GM19324 (cell line): ENCODE data around the gene SLIT3.
A peak's percentile ranks its signal among the peaks of the same experiment; 100 is the strongest.

Experiments
- ATAC-seq: cut with Tn5 transposase; IDR thresholded peaks from one replicate; pipeline ENCODE4 v1.9.1; 2021; ENCODE audit warnings: mild to moderate bottlenecking, moderate library complexity; ENCODE audit not compliant: unreplicated experiment, low FRiP score

The SLIT3 gene

DNA sequence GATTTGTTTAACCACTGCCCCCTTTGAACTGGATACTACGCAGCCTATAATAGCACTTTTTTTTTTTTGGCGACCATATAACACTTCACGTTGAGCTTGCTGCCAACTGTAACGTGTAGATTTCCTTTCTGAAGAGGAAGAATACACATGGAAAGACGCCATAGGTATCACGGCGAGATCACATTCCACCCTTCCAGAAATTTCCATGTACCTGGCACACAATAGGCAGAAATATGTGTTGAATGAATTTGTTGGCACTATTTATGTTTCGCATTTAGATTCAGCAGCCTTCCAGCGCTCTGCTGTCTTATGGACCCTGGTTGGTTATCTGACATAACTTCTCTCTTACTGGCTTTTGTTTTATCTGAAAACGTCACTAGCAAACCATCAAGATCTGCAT, 250.3 kb downstream of the SLIT3 start:
- no peak for ATAC-seq

DNA sequence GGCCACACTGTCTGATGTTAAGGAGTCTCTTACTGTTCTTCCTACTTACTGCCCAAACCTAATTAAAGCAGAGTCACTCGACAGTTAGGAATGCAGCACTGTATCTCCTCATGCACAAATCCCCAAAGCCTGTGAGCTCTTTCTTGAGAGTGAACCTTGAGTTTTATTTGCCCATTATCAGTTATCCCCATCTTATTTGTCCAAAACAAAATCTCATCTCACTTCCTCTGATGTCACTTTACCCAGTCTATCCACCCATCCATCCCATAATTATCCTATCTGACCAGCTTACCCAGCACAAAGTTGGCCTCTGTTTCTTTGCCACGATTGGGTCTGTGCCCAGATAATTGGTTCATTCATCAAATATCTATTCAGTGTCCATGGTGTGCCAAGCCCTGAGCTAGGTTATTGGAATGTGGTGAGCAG, 250.8 kb downstream of the SLIT3 start:
- ATAC-seq: no peak

- no peak for ATAC-seq
Measured at GRCh38 chr5:169049712-169050111, 251.2 kb downstream of the SLIT3 start.

GRCh38 chr5:169048181-169049125, 252.5 kb downstream of the SLIT3 start:
- no peak for ATAC-seq

DNA sequence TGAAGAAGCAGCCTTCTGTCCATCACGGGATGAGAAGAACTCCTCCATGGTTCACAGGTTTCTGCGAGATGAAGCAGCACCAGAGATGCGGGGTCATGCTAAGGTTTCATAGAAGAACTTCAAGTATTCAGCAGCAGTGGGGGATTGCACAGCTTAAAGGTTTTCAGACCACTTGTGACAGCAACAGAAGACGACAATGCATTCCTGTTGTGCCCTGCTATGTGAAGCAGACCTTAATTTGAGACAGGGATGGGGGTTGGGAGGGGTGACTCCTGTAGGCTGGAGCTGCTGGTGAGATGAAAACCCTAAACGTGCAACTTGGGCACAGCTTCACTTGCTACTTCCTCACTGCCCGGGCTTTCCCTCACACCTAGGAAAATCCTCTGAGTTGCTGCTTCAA, 256.0 kb downstream of the SLIT3 start:
- no peak for ATAC-seq

GRCh38 chr5:169041180-169041579, 259.8 kb downstream of the SLIT3 start:
- ATAC-seq: no peak

- no peak for ATAC-seq
Measured at GRCh38 chr5:169039592-169039991, 261.3 kb downstream of the SLIT3 start.

GRCh38 chr5:169037466-169037865, 263.5 kb downstream of the SLIT3 start:
- ATAC-seq: no peak

- ATAC-seq: no peak
Measured at GRCh38 chr5:169036079-169036805, 264.7 kb downstream of the SLIT3 start.

DNA sequence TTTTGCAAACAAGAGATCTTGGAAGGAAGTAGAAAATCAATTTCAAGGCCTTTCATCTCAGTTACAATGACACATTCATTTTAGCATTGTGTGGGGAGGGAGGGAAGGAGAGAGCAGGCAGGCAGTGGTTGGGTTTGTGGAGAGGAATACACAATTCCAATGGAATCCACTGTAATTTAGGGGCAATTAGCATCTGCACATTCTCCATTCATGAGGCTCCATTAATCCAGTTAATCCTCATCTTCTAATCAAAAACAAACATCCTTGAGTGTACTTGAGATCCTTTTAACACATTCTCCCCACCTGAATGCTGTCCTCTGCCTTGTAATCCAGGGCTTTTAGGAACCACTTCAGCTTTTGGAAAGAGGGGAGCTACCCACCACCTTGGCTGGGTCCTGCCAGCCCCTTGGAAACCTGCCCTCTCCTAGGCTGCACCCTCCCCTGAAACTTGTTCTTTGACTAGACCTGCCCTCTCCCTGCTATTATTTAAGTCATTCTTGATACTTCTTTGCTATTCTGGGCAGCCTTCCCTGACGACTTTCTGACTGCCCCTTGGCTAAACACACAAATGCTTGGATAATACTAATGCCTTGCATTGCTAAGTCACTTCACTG, 271.2 kb downstream of the SLIT3 start:
- no peak for ATAC-seq

DNA sequence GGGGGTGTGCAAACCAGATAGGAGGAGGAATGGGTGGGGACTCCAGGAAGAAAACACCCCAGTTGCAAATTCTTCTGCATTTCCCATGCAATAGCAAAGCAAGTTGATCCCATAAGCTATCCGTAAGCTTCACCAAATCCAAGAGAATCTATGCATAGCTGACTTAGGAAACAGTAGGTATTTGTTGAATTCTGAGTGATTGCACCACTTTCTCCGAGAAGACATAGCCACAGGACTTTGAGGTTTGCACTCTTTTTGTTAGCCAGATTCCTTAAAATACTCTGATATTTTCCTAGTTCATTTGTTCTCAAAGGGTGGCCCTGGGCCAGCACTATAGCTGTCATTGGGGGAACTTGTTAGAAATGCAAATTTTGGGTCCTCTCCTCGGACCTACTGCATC, 271.9 kb downstream of the SLIT3 start:
- no peak for ATAC-seq

- ATAC-seq: no peak
Measured at GRCh38 chr5:169027501-169028061, 273.4 kb downstream of the SLIT3 start.

- no peak for ATAC-seq
Measured at GRCh38 chr5:169025491-169025890, 275.4 kb downstream of the SLIT3 start.

- ATAC-seq: no peak
Measured at GRCh38 chr5:169024421-169024820, 276.5 kb downstream of the SLIT3 start.

- no peak for ATAC-seq
Measured at GRCh38 chr5:169022718-169023117, 278.2 kb downstream of the SLIT3 start.

GRCh38 chr5:169020102-169020501, 280.8 kb downstream of the SLIT3 start:
- no peak for ATAC-seq

GRCh38 chr5:169018925-169019324, 282.0 kb downstream of the SLIT3 start:
- ATAC-seq: no peak

DNA sequence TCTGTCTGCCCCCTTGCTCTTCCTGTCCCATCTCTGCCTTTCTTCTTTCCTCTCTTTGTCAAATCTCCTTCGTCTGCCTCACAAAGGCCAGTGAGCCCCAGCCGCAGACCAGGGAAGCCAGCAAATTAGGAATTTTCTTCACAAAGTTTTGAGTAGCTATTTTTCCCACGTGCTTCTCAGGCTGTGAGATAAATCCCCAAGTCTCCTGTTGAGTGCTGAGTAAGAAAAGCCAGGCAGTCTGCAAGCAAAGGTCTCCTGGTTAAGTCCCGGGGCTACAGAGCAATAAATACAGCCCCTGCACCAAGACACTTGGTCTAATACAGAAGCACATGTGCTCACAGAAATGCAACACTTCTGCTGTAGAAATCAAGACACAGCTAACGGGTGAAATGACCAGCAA, 284.9 kb downstream of the SLIT3 start:
- ATAC-seq: no peak

DNA sequence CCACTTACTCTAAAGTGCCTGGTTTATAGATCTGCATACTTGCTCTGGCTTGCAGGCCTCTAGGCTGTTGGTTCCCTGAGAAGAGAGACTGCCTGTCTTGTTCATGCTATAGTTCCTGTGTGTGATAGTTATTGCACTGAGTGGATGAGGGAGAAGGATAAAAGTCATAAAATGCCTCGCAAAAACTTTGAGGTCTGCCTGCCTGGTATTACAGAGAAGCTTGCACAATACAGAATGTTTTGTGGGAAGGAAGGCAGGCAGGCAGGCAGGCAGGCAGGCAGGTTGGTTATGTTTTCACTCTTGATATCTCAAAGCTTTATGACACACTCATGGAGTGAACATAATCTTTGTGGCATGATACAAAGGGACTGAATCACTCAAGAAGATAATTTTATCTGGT, 287.1 kb downstream of the SLIT3 start:
- ATAC-seq: no peak

DNA sequence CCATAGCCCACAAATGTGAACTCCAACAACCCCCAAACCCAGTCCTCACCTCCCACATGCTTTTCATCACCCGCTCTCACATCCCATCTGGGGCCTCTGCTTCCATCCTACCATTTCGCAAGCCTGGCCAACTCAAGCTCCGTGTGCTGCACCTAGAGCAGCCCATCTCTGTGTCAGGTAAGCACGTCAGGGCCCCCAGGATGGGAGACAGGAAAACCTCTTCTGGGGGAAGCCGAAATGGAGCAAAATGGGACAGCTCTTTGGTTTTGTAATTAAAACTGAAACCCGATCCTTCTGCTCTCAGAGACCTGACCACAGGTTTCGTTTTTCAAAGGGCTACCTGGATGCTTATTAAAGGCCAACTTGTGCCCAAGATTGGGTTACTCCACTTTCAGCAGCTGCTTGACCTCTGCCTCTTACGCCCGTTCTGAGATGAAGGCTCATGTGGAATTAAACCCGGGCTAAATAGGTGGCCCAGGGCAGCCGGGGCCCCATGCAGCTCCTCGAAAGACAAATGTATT, 287.7 kb downstream of the SLIT3 start:
- peak; percentile 53 for ATAC-seq

DNA sequence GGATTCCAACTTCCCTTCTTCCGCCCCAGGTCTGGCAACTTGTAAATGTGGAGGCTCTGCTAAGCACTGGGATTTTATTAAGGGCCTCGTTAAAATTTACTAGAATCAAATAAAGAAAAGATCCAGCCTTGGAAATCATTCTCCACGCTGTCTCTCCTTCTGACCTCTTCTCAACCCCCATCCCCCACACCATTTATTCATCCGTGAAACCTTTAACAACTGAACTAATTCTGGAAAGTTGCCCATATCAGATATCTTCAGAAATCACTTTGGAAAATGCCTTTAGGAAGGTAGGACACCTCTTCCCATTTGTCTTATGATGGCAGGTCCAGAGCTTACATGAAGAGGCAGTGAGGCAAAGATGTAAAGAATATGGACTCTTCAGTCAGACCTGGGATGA, 288.5 kb downstream of the SLIT3 start:
- ATAC-seq: no peak
